SJCRH30 (cell line): ENCODE results near the gene NFIC. TPM values are rescaled to one million over a fixed set of nuclear protein-coding genes. Genes with fewer than 3 reads are reported as not detected.

ENCODE experiments used
- DNase-seq, 2 experiments: peaks; one replicate each; pipeline ENCODE4 v3.0.0-alpha.2; 2015 to 2020
- H3K27ac ChIP-seq: fragments of 250-450 bp; sonication (Bioruptor Pico); 2 replicates; pipeline ENCODE4 v1.5.1; 2020; ENCODE audit warnings: mild to moderate bottlenecking, moderate library complexity
- H3K27me3 ChIP-seq: fragments of 250-450 bp; sonication (Bioruptor Pico); 2 replicates; pipeline ENCODE4 v1.5.1; 2020; ENCODE audit warnings: mild to moderate bottlenecking, moderate library complexity
- H3K36me3 ChIP-seq: fragments of 250-450 bp; sonication (Bioruptor Pico); 2 replicates; pipeline ENCODE4 v1.5.1; 2020; ENCODE audit warnings: mild to moderate bottlenecking, moderate library complexity
- H3K4me1 ChIP-seq: fragments of 250-450 bp; sonication (Bioruptor Pico); 2 replicates; pipeline ENCODE4 v1.5.1; 2020; ENCODE audit warnings: mild to moderate bottlenecking, moderate library complexity
- H3K4me3 ChIP-seq: fragments of 250-450 bp; sonication (Bioruptor Pico); 2 replicates; pipeline ENCODE4 v1.5.1; 2020; ENCODE audit warnings: mild to moderate bottlenecking, moderate library complexity
- H3K9me3 ChIP-seq: fragments of 250-450 bp; sonication (Bioruptor Pico); replicated peaks from 2 replicates; pipeline ENCODE4 v1.5.1; 2020; ENCODE audit warnings: mild to moderate bottlenecking, moderate library complexity
- total RNA-seq: library from RNA; depleted of rRNA; stranded (reverse); fragments of >200 nt; shearing (Covaris generic); gene quantifications from 2 replicates; pipeline ENCODE4 v1.2.3, GENCODE V29; 2014

The NFIC gene
- total RNA-seq, 1 experiment from 2014 or later: 15.1 TPM

DNA sequence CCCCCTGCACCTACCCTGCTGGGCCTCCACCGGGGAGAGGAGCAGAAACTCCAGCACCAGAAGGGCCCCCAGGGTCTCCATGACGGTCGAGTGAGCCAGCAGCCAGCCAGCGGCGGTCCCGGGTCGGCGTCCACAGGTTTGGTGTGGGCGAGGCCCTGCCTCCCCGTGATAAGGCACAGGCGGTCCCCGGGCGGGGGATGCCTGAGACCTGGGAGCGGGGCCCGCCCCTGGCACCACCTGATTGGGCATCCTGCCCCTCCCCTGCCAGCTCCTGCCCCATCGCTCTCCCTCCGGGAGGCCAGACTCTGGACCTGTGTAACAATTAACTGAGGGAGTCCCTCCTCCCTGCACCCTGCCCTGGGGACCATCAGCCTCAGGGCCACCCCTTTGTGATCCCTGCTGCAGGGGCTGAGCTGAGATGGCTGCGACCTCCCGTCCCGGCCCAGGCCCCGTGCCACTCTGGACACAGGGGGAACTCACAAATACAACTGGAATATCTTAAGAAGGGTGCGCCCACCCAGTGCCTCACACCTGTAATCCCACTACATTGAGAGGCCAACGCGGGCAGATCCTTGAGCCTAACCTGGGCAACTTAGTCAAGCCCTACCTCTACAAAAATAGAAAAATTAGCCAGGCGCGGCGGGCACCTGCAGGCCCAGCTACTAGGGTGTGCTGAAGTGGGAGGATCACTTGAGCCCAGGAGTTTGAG lies 114.2 kb downstream of the NFIC start, which contains the start of gene SMIM24:
Gene SMIM24 (minus strand): TSS at position 143 of the 709 bp plus-strand sequence. CDS start 62 bp downstream, at position 81.
- H3K27me3 ChIP-seq: peaks cover 38% of the 10 kb centered on the region
- H3K9me3 ChIP-seq: no peaks in the 10 kb centered on the region
- H3K4me1 ChIP-seq: peaks cover 3% of the 10 kb centered on the region; the same call in 1 of the 2 replicates
- no peaks in the 10 kb centered on the region for H3K36me3 ChIP-seq
- no peak within 1 kb of the TSS for H3K27ac ChIP-seq
- DNase-seq: no peak
- H3K4me3 ChIP-seq: no peak within 1 kb of the TSS

GRCh38 chr19:3481241-3482090 lies 115.1 kb downstream of the NFIC start:
- Histone ChIP-seq H3K36me3 (no peaks in the 10 kb centered on the region), H3K9me3 (no peaks in the 10 kb centered on the region), H3K4me1 (peaks cover 3% of the 10 kb centered on the region; the same call in 1 of the 2 replicates), H3K27me3 (peaks cover 38% of the 10 kb centered on the region), H3K4me3 (no peak overlapping the region), H3K27ac (no peak overlapping the region)
- DNase-seq: no peak

GRCh38 chr19:3482507-3483225 lies 116.3 kb downstream of the NFIC start:
- Histone ChIP-seq H3K27me3 (peaks cover 38% of the 10 kb centered on the region), H3K27ac (no peak overlapping the region), H3K9me3 (no peaks in the 10 kb centered on the region), H3K36me3 (no peaks in the 10 kb centered on the region), H3K4me3 (peak overlapping the region; percentile 17; the same call in 1 of the 2 replicates), H3K4me1 (peaks cover 3% of the 10 kb centered on the region; the same call in 1 of the 2 replicates)
- DNase-seq: no peak

GRCh38 chr19:3483226-3483628 lies 116.8 kb downstream of the NFIC start, which contains the start of gene SMIM44:
SMIM44 (minus strand) TSS chr19:3483441; CDS start chr19:3483403, 38 bp downstream.
- H3K4me3 ChIP-seq: peak within 1 kb of the TSS; percentile 17; the same call in 1 of the 2 replicates
- H3K27me3 ChIP-seq: peaks cover 38% of the 10 kb centered on the region
- no peak for DNase-seq
- H3K36me3 ChIP-seq: no peaks in the 10 kb centered on the region
- H3K4me1 ChIP-seq: peaks cover 3% of the 10 kb centered on the region; the same call in 1 of the 2 replicates
- H3K27ac ChIP-seq: no peak within 1 kb of the TSS
- H3K9me3 ChIP-seq: no peaks in the 10 kb centered on the region

DNA sequence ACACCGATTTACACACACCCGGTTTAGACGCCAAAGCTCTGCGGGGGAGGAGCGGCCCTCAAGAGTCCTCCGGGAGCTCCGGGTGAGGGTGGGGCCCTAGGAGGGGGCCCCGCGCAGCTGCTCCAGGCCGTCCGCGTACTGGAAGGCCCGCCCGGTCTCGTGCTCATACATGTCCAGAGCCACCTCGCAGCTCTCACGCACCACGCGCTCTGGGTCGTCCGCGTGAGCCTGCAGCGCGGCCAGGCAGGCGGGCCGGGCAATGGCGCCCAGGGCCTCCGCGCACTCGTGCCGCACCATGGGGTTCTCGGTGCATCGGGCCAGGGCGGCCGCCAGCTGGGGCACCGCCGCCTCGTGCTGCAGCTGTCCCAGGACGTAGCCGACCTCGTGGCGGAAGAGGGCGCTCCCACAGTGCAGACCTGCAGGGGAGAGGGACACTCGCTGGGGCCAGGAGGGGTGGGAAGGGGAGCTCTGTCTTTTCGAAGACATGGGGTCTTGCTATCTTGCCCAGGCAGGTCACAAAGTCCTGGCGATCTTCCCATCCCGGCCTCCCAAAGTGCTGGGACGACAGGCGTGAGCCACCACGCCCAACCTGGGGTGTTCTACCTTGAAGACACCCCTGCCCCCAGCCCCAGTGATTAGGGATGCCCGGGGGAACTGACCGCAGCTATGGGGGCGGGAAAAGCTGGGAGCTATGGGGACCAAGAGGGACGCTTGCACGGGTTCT lies 125.2 kb downstream of the NFIC start:
- no peak for DNase-seq
- no peaks in the 10 kb centered on the region for H3K4me1 ChIP-seq
- H3K27me3 ChIP-seq: no peaks in the 10 kb centered on the region
- peaks cover 7% of the 10 kb centered on the region; the same call in 1 of the 2 replicates for H3K36me3 ChIP-seq
- no peak overlapping the region for H3K27ac ChIP-seq
- no peaks in the 10 kb centered on the region for H3K9me3 ChIP-seq
- H3K4me3 ChIP-seq: no peak overlapping the region

- H3K27ac ChIP-seq: no peak overlapping the region
- no peak for DNase-seq
- H3K4me1 ChIP-seq: no peaks in the 10 kb centered on the region
- no peaks in the 10 kb centered on the region for H3K9me3 ChIP-seq
- H3K4me3 ChIP-seq: no peak overlapping the region
- H3K36me3 ChIP-seq: peaks cover 7% of the 10 kb centered on the region; the same call in 1 of the 2 replicates
- H3K27me3 ChIP-seq: no peaks in the 10 kb centered on the region
These were observed 125.9 kb downstream of the NFIC start for GRCh38 chr19:3492131-3492839.

DNA sequence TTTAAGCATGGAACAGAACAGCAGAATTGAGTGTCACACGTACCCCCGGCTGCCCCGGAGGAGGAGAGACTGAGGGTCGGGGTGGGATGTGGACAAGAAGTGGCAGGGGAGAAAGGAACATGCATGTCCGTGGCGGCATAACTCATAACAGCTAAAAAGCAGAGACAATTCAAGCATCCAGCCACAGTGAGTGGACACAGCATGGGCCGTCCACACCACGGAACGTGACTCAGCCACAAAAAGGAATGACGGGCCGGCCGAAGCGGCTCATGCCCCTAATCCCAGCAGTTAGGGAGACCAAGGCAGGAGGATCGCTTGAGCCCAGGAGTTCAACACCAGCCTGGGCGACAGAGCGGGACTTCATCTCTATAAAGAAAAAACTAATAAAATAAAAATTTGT lies 126.5 kb downstream of the NFIC start:
- no peak overlapping the region for H3K4me3 ChIP-seq
- no peak for DNase-seq
- H3K9me3 ChIP-seq: no peaks in the 10 kb centered on the region
- no peak overlapping the region for H3K27ac ChIP-seq
- H3K36me3 ChIP-seq: peaks cover 7% of the 10 kb centered on the region; the same call in 1 of the 2 replicates
- H3K4me1 ChIP-seq: no peaks in the 10 kb centered on the region
- no peaks in the 10 kb centered on the region for H3K27me3 ChIP-seq

DNA sequence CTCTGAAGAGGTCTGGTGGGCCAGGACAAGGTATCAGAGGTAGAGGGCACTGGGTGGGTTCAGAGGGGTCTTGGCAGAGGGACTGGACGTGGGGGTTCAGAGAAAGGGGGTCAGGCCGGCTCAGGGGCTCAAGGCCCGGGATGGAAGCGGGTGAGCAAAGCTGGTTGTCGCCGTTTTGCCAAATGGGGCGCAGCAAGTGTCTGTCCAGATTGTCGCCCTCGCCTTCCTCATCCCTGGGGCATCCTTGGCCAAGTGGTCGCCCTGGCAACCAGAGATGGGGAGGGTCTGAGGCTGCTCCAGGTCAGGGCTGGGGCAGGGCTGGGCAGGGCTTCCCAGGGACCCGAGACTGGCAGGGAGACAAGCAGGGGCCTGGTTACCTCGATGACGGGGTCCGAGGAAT lies 127.3 kb downstream of the NFIC start:
- Histone ChIP-seq H3K27me3 (no peaks in the 10 kb centered on the region), H3K27ac (no peak overlapping the region), H3K36me3 (peaks cover 7% of the 10 kb centered on the region; the same call in 1 of the 2 replicates), H3K4me1 (no peaks in the 10 kb centered on the region), H3K4me3 (no peak overlapping the region), H3K9me3 (no peaks in the 10 kb centered on the region)
- no peak for DNase-seq

- Histone ChIP-seq H3K36me3 (peaks cover 7% of the 10 kb centered on the region; the same call in 1 of the 2 replicates), H3K4me3 (no peak overlapping the region), H3K27me3 (no peaks in the 10 kb centered on the region), H3K4me1 (no peaks in the 10 kb centered on the region), H3K27ac (no peak overlapping the region), H3K9me3 (no peaks in the 10 kb centered on the region)
- peak; percentile 46 to 49 for DNase-seq
These were observed 127.7 kb downstream of the NFIC start for GRCh38 chr19:3494051-3494450.

GRCh38 chr19:3494559-3494958 lies 128.2 kb downstream of the NFIC start:
- Histone ChIP-seq H3K4me3 (no peak overlapping the region), H3K36me3 (peaks cover 7% of the 10 kb centered on the region; the same call in 1 of the 2 replicates), H3K4me1 (no peaks in the 10 kb centered on the region), H3K27me3 (no peaks in the 10 kb centered on the region), H3K9me3 (no peaks in the 10 kb centered on the region), H3K27ac (no peak overlapping the region)
- no peak for DNase-seq

GRCh38 chr19:3496392-3497273 lies 130.2 kb downstream of the NFIC start:
- no peak overlapping the region for H3K4me3 ChIP-seq
- H3K27me3 ChIP-seq: no peaks in the 10 kb centered on the region
- H3K27ac ChIP-seq: no peak overlapping the region
- H3K36me3 ChIP-seq: peaks cover 7% of the 10 kb centered on the region; the same call in 1 of the 2 replicates
- H3K9me3 ChIP-seq: no peaks in the 10 kb centered on the region
- no peak for DNase-seq
- no peaks in the 10 kb centered on the region for H3K4me1 ChIP-seq

GRCh38 chr19:3497757-3498520 lies 131.6 kb downstream of the NFIC start:
- no peaks in the 10 kb centered on the region; the same call in 1 of the 2 replicates for H3K4me1 ChIP-seq
- no peak overlapping the region for H3K27ac ChIP-seq
- no peak for DNase-seq
- H3K4me3 ChIP-seq: no peak overlapping the region
- H3K9me3 ChIP-seq: no peaks in the 10 kb centered on the region
- H3K36me3 ChIP-seq: 0 out of 2 replicates have a peak, but pooled peaks cover 7% of the 10 kb centered on the region
- H3K27me3 ChIP-seq: no peaks in the 10 kb centered on the region
